Suprapubic skin (tissue), 4 donors: ENCODE measurements around the gene EML2. TPM values are rescaled to one million over a fixed set of nuclear protein-coding genes. Genes with fewer than 3 reads are reported as not detected.

ENCODE experiments used
- DNase-seq, 2 donors: peaks; one replicate each; pipeline ENCODE4 v3.0.0-alpha.2; 2019; ENCODE audit warnings: low spot score in 2 of 2
- H3K27ac ChIP-seq: fragments of 200-600 bp; sonication (generic); one replicate; pipeline ENCODE4 v1.5.1; 2019
- H3K27me3 ChIP-seq: fragments of 200-600 bp; sonication (generic); one replicate; pipeline ENCODE4 v1.5.1; 2019
- H3K36me3 ChIP-seq: fragments of 200-600 bp; sonication (generic); one replicate; pipeline ENCODE4 v1.5.1; 2019
- H3K4me1 ChIP-seq: fragments of 200-600 bp; sonication (generic); one replicate; pipeline ENCODE4 v1.5.1; 2019
- H3K4me3 ChIP-seq: fragments of 200-600 bp; sonication (generic); one replicate; pipeline ENCODE4 v1.5.1; 2019; ENCODE audit warnings: mild to moderate bottlenecking
- H3K9me3 ChIP-seq: fragments of 200-600 bp; sonication (generic); one replicate; pipeline ENCODE4 v1.5.1; 2019
- EP300 ChIP-seq: sonication (generic); formaldehyde crosslinking; IDR thresholded peaks from one replicate; pipeline ENCODE4 v1.6.1; 2017; ENCODE audit warnings: antibody characterized with exemption
- POLR2A ChIP-seq, 2 donors: fragments of 450-650 bp; IDR thresholded peaks; one replicate each; pipeline ENCODE4 v1.6.1; 2017; ENCODE audit warnings: antibody characterized with exemption in 2 of 2, mild to moderate bottlenecking in 2 of 2, moderate library complexity in 2 of 2
- POLR2AphosphoS5 ChIP-seq, 3 donors: sonication (generic); formaldehyde crosslinking; IDR thresholded peaks; one replicate each; pipeline ENCODE4 v1.6.1; 2017; ENCODE audit warnings: antibody characterized with exemption in 3 of 3
- WGBS: methylation state at CpG from one replicate; pipeline ENCODE4 v1.1.5; 2018; 5-methylcytosine and 5-hydroxymethylcytosine counted together
- total RNA-seq, 4 donors: library from RNA; depleted of rRNA; stranded (reverse); fragments of >200 nt; gene quantifications; one replicate each; pipeline ENCODE4 v1.1.0, GENCODE V29; 2016
- TF ChIP-seq, protein P1 (sequence below), 2 donors: fragments of 200-600 bp in 1 of 2; fragments of 450-650 bp in 1 of 2; sonication (generic) in 1 of 2; IDR thresholded peaks; one replicate each; pipeline ENCODE4 v1.5.1; 2016 to 2019; ENCODE audit warnings: antibody characterized with exemption in 2 of 2, mild to moderate bottlenecking in 1 of 2, moderate library complexity in 1 of 2

EML2 gene
- total RNA-seq, 4 donors from 2014 or later = 60.0 to 112 (median 74.8) TPM

DNA sequence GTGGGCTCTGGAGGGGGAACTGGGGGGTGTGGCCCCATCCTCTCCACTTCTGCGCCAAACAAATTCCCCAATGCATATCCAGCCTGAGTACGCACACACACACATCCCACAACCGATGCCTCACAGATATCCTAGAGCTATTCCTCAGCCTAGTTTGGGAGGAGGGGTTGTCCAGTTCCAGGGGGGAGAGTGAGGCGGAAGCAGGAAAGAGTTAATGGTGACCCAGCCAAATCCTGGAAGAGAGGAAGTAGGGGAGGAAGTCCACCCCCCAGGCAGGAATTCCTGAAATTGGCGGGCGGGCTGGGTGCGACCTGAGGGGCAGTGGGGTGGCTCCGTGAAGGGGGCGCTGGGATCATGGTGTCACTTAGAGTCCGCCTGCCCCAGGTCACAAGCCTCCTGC is 38.1 kb downstream of the EML2 start:
- TF ChIP-seq POLR2AphosphoS5 (IDR thresholded peaks at IDR 0.05) = no peak
- TF ChIP-seq, protein P1, sequence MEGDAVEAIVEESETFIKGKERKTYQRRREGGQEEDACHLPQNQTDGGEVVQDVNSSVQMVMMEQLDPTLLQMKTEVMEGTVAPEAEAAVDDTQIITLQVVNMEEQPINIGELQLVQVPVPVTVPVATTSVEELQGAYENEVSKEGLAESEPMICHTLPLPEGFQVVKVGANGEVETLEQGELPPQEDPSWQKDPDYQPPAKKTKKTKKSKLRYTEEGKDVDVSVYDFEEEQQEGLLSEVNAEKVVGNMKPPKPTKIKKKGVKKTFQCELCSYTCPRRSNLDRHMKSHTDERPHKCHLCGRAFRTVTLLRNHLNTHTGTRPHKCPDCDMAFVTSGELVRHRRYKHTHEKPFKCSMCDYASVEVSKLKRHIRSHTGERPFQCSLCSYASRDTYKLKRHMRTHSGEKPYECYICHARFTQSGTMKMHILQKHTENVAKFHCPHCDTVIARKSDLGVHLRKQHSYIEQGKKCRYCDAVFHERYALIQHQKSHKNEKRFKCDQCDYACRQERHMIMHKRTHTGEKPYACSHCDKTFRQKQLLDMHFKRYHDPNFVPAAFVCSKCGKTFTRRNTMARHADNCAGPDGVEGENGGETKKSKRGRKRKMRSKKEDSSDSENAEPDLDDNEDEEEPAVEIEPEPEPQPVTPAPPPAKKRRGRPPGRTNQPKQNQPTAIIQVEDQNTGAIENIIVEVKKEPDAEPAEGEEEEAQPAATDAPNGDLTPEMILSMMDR (IDR thresholded peaks at IDR 0.05) = no peak
- no peak for TF ChIP-seq EP300
- TF ChIP-seq POLR2A (IDR thresholded peaks at IDR 0.05) = no peak
- no peak for DNase-seq
- H3K4me3 ChIP-seq = peak overlapping the region; percentile 44
- no peaks in the 10 kb centered on the region for H3K9me3 ChIP-seq
- no peaks in the 10 kb centered on the region for H3K36me3 ChIP-seq
- H3K27ac ChIP-seq = no peak overlapping the region
- 6% methylated on average over 7 of the region's 10 CpGs for WGBS
- H3K4me1 ChIP-seq = peaks cover 45% of the 10 kb centered on the region
- H3K27me3 ChIP-seq = peaks cover 70% of the 10 kb centered on the region

DNA sequence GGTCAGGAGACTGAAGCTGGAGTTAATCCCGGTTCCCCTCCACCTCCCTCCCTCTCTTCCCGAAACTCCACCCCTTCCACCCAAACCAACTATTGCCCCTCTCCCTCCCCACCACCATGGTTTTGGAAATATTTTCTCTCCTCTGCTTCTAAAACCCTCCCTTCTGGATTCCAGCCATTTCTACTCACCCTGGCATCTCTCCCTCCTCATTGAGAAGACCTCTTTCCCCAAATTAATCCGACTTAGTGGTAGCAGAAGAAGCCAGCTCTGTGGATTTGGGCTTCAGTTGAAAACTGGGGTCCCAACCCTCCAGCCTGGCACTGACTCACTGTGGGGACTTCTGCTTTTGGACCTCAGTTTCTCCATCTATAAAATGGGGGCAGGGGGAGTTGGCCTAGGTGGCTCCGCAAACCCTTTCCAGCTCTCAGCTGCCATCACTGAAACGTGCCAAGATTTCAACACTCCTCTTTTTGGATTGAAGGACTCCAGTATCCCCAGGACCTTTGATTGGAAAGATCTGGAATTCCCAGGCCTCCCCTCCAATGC is 38.8 kb downstream of the EML2 start:
- no peaks in the 10 kb centered on the region for H3K9me3 ChIP-seq
- H3K27me3 ChIP-seq = peaks cover 75% of the 10 kb centered on the region
- 32% methylated on average over 5 of the region's 5 CpGs for WGBS
- no peak for TF ChIP-seq POLR2A (IDR thresholded peaks at IDR 0.05)
- no peak for TF ChIP-seq EP300
- TF ChIP-seq, protein P1 (IDR thresholded peaks at IDR 0.05) = no peak
- TF ChIP-seq POLR2AphosphoS5 (IDR thresholded peaks at IDR 0.05) = no peak
- H3K4me1 ChIP-seq = peaks cover 45% of the 10 kb centered on the region
- no peak overlapping the region for H3K27ac ChIP-seq
- no peaks in the 10 kb centered on the region for H3K36me3 ChIP-seq
- no peak for DNase-seq
- no peak overlapping the region for H3K4me3 ChIP-seq

DNA sequence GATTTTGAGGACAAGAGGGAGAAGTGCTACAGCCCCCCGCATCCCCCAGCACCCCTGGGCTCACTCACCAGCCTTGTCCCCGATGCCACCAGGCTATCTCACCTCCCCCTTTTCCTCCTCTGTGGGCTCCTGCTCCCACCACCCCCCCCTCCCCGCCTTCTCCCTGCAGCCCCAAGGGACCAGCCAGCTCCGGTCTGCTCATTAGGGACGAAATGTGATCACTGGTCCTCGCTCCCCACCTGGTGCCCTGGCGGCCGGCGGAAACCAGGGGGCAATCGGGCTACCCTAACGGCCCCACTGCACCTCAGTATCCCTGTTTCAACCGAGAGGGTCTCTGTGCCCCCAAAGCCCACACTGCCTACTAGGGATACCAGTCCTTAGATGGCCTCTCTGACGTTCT is 39.9 kb downstream of the EML2 start:
- Histone ChIP-seq H3K9me3 (no peaks in the 10 kb centered on the region), H3K4me1 (peaks cover 45% of the 10 kb centered on the region), H3K27ac (no peak overlapping the region), H3K27me3 (peaks cover 83% of the 10 kb centered on the region), H3K4me3 (no peak overlapping the region), H3K36me3 (no peaks in the 10 kb centered on the region)
- TF ChIP-seq POLR2AphosphoS5 (IDR thresholded peaks at IDR 0.05) (no peak), POLR2A (IDR thresholded peaks at IDR 0.05) (no peak), EP300 (no peak)
- TF ChIP-seq, protein P1 (IDR thresholded peaks at IDR 0.05) = no peak
- no peak for DNase-seq
- WGBS = 21% methylated on average over 13 of the region's 13 CpGs

DNA sequence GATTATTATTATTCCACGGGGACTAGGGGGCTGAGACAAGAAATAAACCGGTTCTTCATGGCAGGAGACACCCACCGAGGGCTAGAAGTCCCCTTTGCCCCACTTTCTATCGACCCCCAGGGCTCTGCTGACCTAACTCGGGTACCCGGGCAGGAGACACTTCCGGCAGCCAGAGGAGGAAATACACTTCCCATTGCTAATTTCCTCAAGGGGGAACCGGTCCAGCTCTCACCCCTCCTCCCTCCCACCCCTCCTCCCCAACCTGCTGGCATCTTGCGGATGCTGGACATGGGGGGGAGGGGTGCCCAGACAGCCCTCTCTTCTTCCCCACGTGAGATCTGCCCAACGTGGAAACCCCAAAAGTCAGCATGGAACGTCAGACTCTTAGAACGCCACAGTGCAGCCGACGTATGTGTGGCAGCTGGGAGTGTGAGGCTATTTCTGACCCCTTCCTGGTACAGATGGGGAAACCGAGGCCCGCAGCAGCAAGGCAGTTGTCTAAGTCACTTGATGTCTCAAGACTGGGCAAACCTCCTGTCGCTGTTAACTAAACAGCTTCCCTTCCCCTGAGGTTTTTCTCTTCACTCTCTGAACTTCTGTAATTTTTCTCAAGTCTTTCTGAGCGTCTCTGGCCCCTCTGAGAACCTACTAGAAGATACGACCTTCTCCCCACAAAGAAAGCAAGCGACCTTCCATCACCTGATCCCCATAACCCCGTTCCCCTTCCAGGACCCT is 40.8 kb downstream of the EML2 start:
- Histone ChIP-seq H3K27ac (peak overlapping the region; percentile 8), H3K4me3 (peak overlapping the region; percentile 30), H3K27me3 (peaks cover 83% of the 10 kb centered on the region)

More for the DNA sequence above, 40.8 kb downstream of the EML2 start:
- DNase-seq = no peak
- Histone ChIP-seq H3K4me1 (peaks cover 45% of the 10 kb centered on the region), H3K9me3 (no peaks in the 10 kb centered on the region), H3K36me3 (no peaks in the 10 kb centered on the region)
- TF ChIP-seq POLR2A (IDR thresholded peaks at IDR 0.05) (no peak), EP300 (no peak), POLR2AphosphoS5 (IDR thresholded peaks at IDR 0.05) (no peak)
- TF ChIP-seq, protein P1 (IDR thresholded peaks at IDR 0.05) = no peak
- 4% methylated on average over 14 of the region's 22 CpGs for WGBS
